ENCODE measurements around the gene LAMC3. TPM values are rescaled to one million over a fixed set of nuclear protein-coding genes. Genes with fewer than 3 reads are reported as not detected.

LAMC3 gene
- total RNA-seq, 1 donor from 2014 or later = 0.29 TPM

DNA sequence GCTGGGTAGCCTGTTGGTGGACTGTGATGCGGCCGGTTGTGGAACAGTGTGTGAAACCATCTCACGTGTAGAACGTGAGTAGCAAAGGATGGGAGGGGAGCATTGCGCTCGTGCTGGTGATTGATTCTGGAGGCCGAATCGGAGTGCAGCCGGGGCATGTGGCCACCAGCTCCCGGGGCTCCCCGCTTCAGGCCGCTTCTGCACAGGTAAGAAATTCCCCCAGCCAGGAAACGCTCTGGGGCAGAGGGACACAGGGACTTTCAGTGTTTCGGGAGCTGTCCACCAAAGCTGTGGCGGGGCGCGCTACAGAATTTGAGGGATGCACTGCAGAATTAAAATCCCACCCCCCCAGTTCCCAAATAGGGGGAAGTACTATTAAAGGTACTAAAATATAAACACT is 41.9 kb downstream of the LAMC3 start:
- no peak for DNase-seq (ENCODE audit: low read depth)
- TF ChIP-seq, protein P1, sequence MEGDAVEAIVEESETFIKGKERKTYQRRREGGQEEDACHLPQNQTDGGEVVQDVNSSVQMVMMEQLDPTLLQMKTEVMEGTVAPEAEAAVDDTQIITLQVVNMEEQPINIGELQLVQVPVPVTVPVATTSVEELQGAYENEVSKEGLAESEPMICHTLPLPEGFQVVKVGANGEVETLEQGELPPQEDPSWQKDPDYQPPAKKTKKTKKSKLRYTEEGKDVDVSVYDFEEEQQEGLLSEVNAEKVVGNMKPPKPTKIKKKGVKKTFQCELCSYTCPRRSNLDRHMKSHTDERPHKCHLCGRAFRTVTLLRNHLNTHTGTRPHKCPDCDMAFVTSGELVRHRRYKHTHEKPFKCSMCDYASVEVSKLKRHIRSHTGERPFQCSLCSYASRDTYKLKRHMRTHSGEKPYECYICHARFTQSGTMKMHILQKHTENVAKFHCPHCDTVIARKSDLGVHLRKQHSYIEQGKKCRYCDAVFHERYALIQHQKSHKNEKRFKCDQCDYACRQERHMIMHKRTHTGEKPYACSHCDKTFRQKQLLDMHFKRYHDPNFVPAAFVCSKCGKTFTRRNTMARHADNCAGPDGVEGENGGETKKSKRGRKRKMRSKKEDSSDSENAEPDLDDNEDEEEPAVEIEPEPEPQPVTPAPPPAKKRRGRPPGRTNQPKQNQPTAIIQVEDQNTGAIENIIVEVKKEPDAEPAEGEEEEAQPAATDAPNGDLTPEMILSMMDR (conservative IDR thresholded peaks at IDR 0.05; ENCODE audit: low read depth, low read length) = no peak
- H3K4me3 ChIP-seq (ENCODE audit: low read depth, low read length) = no peak overlapping the region

DNA sequence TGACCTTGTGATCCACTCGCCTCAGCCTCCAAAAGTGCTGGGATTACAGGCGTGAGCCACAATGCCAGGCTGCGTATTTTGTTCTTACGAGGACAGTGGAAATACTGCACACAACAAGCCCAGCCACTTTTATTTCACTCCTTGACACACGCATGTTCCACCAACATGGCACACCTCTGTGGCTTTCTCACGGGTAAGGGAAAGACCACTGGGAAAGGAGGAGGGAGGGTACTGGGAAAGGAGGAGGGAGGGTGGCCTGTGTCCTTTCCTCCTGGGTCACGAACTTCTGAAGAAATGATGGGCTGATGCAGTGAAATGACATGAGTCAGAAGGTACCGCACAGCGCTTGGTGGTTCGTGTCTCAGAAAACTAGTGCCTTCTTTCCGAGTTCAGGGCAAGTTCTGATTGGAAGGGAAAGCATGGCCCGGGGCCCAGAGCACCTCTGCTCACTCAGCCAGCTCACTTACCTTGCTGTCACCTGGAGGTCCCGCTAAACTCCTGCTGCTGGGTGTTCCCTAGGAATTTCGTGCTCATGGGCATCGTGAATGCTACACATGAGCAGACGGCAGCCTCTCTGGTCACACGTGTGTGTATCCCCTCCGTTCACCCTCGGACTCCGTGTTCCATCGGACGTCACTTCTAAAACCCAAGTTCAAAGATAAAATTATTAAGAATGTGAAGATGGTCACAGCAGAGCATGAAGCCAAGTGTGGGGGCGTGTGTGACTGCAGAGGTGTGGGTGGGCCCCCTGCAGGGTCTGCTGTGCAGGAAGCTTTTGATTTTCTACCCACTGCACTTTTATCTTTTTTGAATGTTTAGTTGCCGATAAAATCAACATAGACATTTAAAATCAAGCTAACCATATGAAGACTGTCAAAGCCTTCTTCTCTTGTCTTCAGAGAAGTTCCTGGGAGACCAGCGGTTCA is 42.9 kb downstream of the LAMC3 start:
- TF ChIP-seq, protein P1 (conservative IDR thresholded peaks at IDR 0.05; ENCODE audit: low read depth, low read length) = no peak
- DNase-seq (ENCODE audit: low read depth) = no peak
- H3K4me3 ChIP-seq (ENCODE audit: low read depth, low read length) = no peak overlapping the region

DNA sequence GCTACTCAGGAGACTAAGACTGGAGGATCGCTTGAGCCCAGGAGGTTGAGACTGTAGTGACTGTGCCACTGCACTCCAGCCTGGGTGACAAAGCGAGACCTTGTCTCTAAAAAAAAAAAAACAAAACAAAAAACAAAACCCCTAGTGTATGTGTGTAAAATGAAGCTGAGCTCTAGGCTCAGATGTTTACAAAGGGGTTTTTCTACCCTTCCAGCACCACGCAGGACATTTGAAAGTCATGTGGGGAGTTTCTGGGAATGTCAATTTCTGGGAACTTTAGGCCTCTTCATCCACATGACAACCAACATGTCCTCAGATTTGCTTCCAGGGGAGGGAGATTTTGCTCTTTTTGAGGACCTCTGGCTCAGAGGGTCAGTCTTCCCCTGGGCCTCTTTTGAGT is 44.9 kb downstream of the LAMC3 start:
- TF ChIP-seq, protein P1 (conservative IDR thresholded peaks at IDR 0.05; ENCODE audit: low read depth, low read length) = no peak
- no peak for DNase-seq (ENCODE audit: low read depth)
- no peak overlapping the region for H3K4me3 ChIP-seq (ENCODE audit: low read depth, low read length)

DNA sequence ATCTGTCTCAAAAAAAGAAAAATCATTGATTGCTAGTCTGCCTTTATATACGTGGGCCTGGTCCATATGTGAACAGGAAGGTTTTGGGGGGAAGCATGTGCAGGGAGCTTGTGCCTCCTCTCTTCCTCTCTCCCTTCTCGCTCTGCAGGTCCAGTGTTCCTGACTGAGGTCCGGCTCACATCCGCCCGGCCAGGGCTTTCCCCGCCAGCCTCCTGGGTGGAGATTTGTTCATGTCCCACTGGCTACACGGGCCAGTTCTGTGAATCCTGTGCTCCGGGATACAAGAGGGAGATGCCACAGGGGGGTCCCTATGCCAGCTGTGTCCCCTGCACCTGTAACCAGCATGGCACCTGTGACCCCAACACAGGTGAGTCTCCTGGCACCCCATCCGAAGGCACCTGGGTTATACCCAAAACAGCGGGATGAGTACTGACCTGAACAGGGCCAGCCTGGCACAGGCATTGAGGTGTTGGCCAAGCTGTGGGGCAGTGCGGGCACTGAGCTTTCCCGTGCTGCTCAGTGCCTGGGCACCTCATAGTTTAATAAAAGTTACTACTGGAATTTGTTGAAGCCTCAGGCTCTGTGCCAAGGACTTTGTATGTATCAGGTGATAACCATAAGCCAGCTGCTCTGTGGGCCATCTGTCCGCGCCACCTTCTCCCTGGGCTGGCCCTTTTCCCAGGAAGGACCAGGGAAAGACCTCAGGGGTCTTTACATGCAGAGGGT is 48.0 kb downstream of the LAMC3 start:
- no peak for DNase-seq (ENCODE audit: low read depth)
- TF ChIP-seq, protein P1 (conservative IDR thresholded peaks at IDR 0.05; ENCODE audit: low read depth, low read length) = no peak
- H3K4me3 ChIP-seq (ENCODE audit: low read depth, low read length) = no peak overlapping the region

DNA sequence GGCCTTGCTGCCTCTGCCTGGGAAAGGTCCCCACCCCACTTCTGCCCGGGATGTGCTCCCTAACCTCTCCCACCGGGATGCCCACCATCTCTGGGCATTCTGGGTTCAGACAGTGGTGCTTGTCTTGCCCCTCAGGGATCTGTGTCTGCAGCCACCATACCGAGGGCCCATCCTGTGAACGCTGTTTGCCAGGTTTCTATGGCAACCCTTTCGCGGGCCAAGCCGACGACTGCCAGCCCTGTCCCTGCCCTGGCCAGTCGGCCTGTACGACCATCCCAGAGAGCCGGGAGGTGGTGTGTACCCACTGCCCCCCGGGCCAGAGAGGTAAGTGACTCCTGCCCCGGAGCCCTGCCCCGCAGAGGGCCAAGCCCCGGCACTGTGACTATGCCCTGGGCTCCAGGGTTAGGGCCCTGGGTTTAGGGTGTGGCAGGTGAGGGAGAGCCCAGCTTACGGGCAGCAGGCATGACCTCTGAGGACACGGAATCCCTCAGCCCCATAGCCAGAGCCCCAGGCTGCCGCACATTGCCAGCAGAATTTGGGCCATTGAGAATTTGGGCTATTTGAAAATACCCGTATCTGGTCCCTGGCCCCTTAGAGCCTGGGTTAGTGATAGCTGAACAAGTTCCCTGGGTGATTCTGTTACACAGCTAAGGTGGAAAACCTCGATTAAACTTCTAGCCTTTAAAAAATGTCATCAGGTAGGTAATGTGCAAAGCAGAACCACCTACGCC is 52.1 kb downstream of the LAMC3 start:
- TF ChIP-seq, protein P1 (conservative IDR thresholded peaks at IDR 0.05; ENCODE audit: low read depth, low read length) = no peak
- no peak overlapping the region for H3K4me3 ChIP-seq (ENCODE audit: low read depth, low read length)
- DNase-seq (ENCODE audit: low read depth) = no peak

DNA sequence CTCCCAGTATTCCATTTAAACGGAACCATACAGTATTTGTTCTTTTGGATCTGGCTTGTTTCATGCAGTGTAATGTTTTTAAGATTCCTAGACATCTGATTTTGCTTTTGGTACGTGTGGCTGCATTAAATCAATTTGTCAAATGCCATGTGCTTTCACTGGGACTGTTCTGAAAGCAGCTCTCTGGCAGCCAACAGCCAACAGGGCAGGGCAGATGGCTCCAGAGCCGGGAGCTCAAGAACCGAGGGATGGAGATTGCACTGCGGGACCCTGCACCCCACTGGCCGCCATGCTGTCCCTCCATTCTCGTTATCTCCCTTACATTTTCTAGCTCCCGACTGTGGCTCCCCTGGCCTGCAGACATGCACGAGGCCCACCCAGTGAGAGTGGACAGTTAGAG is 54.0 kb downstream of the LAMC3 start:
- no peak for DNase-seq (ENCODE audit: low read depth)
- TF ChIP-seq, protein P1 (conservative IDR thresholded peaks at IDR 0.05; ENCODE audit: low read depth, low read length) = no peak
- H3K4me3 ChIP-seq (ENCODE audit: low read depth, low read length) = no peak overlapping the region

Measured in epithelial cell of proximal tubule (primary cell).